H9 (cell line): ENCODE data around the gene CNOT11. TPM values are rescaled to one million over a fixed set of nuclear protein-coding genes. Genes with fewer than 3 reads are reported as not detected.
"Not testable (repeated sequence)": the region's sequence is repeated elsewhere in the genome, so short reads cannot be mapped to it uniquely, and the experiment has no call there.

Experiments used
- DNase-seq: peaks from one replicate; pipeline ENCODE4 v3.0.0-alpha.2; 2017
- H2AFZ ChIP-seq: one replicate; pipeline ENCODE4 v1.6.1; 2013; ENCODE audit warnings: mild to moderate bottlenecking, low read length, control low read depth, moderate library complexity
- H2AK5ac ChIP-seq: 2 replicates; pipeline ENCODE4 v1.6.1; 2013; ENCODE audit warnings: low read length, control low read depth, mixed read lengths; ENCODE audit not compliant: insufficient read length
- H2BK120ac ChIP-seq: one replicate; pipeline ENCODE4 v1.6.1; 2013; ENCODE audit warnings: low read depth, mild to moderate bottlenecking, low read length, control low read depth, inconsistent platforms; ENCODE audit not compliant: poor library complexity, severe bottlenecking
- H2BK12ac ChIP-seq: 2 replicates; pipeline ENCODE4 v1.6.1; 2013; ENCODE audit warnings: low read length, control low read depth, mixed read lengths, low read depth; ENCODE audit not compliant: insufficient read length
- H2BK15ac ChIP-seq: 2 replicates; pipeline ENCODE4 v1.6.1; 2013; ENCODE audit warnings: low read depth, low read length, control low read depth
- H2BK20ac ChIP-seq: one replicate; pipeline ENCODE4 v1.6.1; 2013; ENCODE audit warnings: low read depth, mild to moderate bottlenecking, low read length, control low read depth, inconsistent platforms; ENCODE audit not compliant: poor library complexity, severe bottlenecking
- H2BK5ac ChIP-seq: 2 replicates; pipeline ENCODE4 v1.6.1; 2013; ENCODE audit warnings: low read length, control low read depth, mixed read lengths; ENCODE audit not compliant: insufficient read length
- H3K14ac ChIP-seq: 2 replicates; pipeline ENCODE4 v1.6.1; 2013; ENCODE audit warnings: low read length, control low read depth; ENCODE audit not compliant: insufficient read depth
- H3K18ac ChIP-seq: 2 replicates; pipeline ENCODE4 v1.6.1; 2013; ENCODE audit warnings: low read depth, mild to moderate bottlenecking, mixed read lengths, low read length, control low read depth; ENCODE audit not compliant: insufficient read length
- H3K23ac ChIP-seq: 2 replicates; pipeline ENCODE4 v1.6.1; 2013; ENCODE audit warnings: low read length, control low read depth, mixed read lengths, low read depth; ENCODE audit not compliant: insufficient read length
- H3K23me2 ChIP-seq: 2 replicates; pipeline ENCODE4 v1.6.1; 2013; ENCODE audit warnings: low read depth, mild to moderate bottlenecking, mixed read lengths, low read length, control low read depth; ENCODE audit not compliant: insufficient read length, poor library complexity, severe bottlenecking
- H3K27ac ChIP-seq: 2 replicates; pipeline ENCODE4 v1.5.1; 2013; ENCODE audit warnings: low read length, control low read depth, mixed read lengths, low read depth; ENCODE audit not compliant: insufficient read length
- H3K27me3 ChIP-seq: 2 replicates; pipeline ENCODE4 v1.6.1; 2013; ENCODE audit warnings: low read length, control low read depth, inconsistent platforms; ENCODE audit not compliant: insufficient read depth
- H3K4ac ChIP-seq: 2 replicates; pipeline ENCODE4 v1.6.1; 2013; ENCODE audit warnings: low read depth, mild to moderate bottlenecking, control low read depth, inconsistent platforms, low read length, moderate library complexity
- H3K4me1 ChIP-seq: 2 replicates; pipeline ENCODE4 v1.6.1; 2013; ENCODE audit warnings: low read length, control low read depth, inconsistent platforms; ENCODE audit not compliant: insufficient read depth
- H3K4me2 ChIP-seq: 2 replicates; pipeline ENCODE4 v1.6.1; 2013; ENCODE audit warnings: low read length, control low read depth, mixed read lengths; ENCODE audit not compliant: insufficient read length, insufficient read depth
- H3K56ac ChIP-seq: 2 replicates; pipeline ENCODE4 v1.6.1; 2013; ENCODE audit warnings: low read depth, mild to moderate bottlenecking, mixed read lengths, low read length, control low read depth; ENCODE audit not compliant: insufficient read length
- H3K79me1 ChIP-seq: 2 replicates; pipeline ENCODE4 v1.6.1; 2013; ENCODE audit warnings: low read depth, mild to moderate bottlenecking, moderate library complexity, low read length, control low read depth, inconsistent platforms; ENCODE audit not compliant: insufficient read depth, poor library complexity, severe bottlenecking
- H3K79me2 ChIP-seq: 2 replicates; pipeline ENCODE4 v1.6.1; 2013; ENCODE audit warnings: low read length, control low read depth, inconsistent platforms; ENCODE audit not compliant: insufficient read depth
- H3K9ac ChIP-seq: 2 replicates; pipeline ENCODE4 v1.6.1; 2013; ENCODE audit warnings: low read length, control low read depth, mixed read lengths; ENCODE audit not compliant: insufficient read length; ENCODE audit errors: extremely low read depth
- H3K9me3 ChIP-seq: one replicate; pipeline ENCODE4 v1.6.1; 2013; ENCODE audit warnings: low read depth, low read length, inconsistent platforms; ENCODE audit not compliant: control insufficient read depth
- H3T11ph ChIP-seq: one replicate; pipeline ENCODE4 v1.6.1; 2013; ENCODE audit warnings: mild to moderate bottlenecking, low read length, control low read depth, inconsistent platforms
- H4K20me1 ChIP-seq: one replicate; pipeline ENCODE4 v1.6.1; 2013; ENCODE audit not compliant: control insufficient read depth, insufficient read length, insufficient read depth
- H4K5ac ChIP-seq: 2 replicates; pipeline ENCODE4 v1.6.1; 2013; ENCODE audit warnings: low read depth, mild to moderate bottlenecking, mixed read lengths, low read length, control low read depth; ENCODE audit not compliant: insufficient read length
- H4K8ac ChIP-seq: replicated peaks from 2 replicates; pipeline ENCODE4 v1.6.1; 2013; ENCODE audit warnings: low read length, control low read depth, mixed read lengths, low read depth; ENCODE audit not compliant: insufficient read length
- H4K91ac ChIP-seq: 2 replicates; pipeline ENCODE4 v1.6.1; 2013; ENCODE audit warnings: low read depth, mild to moderate bottlenecking, moderate library complexity, mixed read lengths, low read length, control low read depth; ENCODE audit not compliant: insufficient read length
- H3K27ac Mint-ChIP-seq, 3 experiments: 2 replicates in 2 of 3; 3 replicates in 1 of 3; pipeline ENCODE4 v1.8.0; 2020 to 2021; ENCODE audit warnings: mixed read lengths in 3 of 3, mild to moderate bottlenecking in 1 of 3, moderate library complexity in 1 of 3
- H3K27me3 Mint-ChIP-seq: 2 replicates; pipeline ENCODE4 v1.8.0; 2021; ENCODE audit warnings: low read depth, mild to moderate bottlenecking, moderate library complexity, mixed read lengths
- H3K36me3 Mint-ChIP-seq, 3 experiments: 2 replicates in 2 of 3; 3 replicates in 1 of 3; pipeline ENCODE4 v1.8.0; 2020 to 2021; ENCODE audit warnings: low read depth in 3 of 3, mixed read lengths in 3 of 3; ENCODE audit not compliant: insufficient read depth in 1 of 3
- H3K4me1 Mint-ChIP-seq, 2 experiments: 2 replicates each; pipeline ENCODE4 v1.8.0; 2020; ENCODE audit warnings: mixed read lengths in 2 of 2
- H3K4me3 Mint-ChIP-seq, 2 experiments: 2 replicates in 1 of 2; 3 replicates in 1 of 2; pipeline ENCODE4 v1.8.0; 2020 to 2021; ENCODE audit warnings: mild to moderate bottlenecking in 2 of 2, mixed read lengths in 2 of 2, moderate library complexity in 1 of 2
- H3K9me3 Mint-ChIP-seq, 2 experiments: 2 replicates in 1 of 2; 3 replicates in 1 of 2; pipeline ENCODE4 v1.8.0; 2020; ENCODE audit warnings: mild to moderate bottlenecking in 2 of 2, mixed read lengths in 2 of 2, moderate library complexity in 1 of 2
- WGBS: extraction: QIAGEN DNeasy Blood & Tissue Kit; methylation state at CpG from one replicate; pipeline ENCODE4 v1.1.7; 2013; ENCODE audit warnings: missing lambda C conversion rate, low lambda C conversion rate, mixed read lengths; ENCODE audit not compliant: insufficient read length; ENCODE audit errors: extremely low coverage; 5-methylcytosine and 5-hydroxymethylcytosine counted together
- total RNA-seq: library from RNA; stranded (reverse); gene quantifications from 2 replicates; pipeline ENCODE4 v1.2.1, GENCODE V29; 2021
- TF ChIP-seq, protein P1 (sequence below): fragments of 200-600 bp; sonication (generic); conservative IDR thresholded peaks from 3 replicates; pipeline ENCODE4 v1.8.0; 2021; ENCODE audit warnings: antibody characterized with exemption, mild to moderate bottlenecking

Gene CNOT11
- total RNA-seq, 1 experiment from 2014 or later = 46.8 TPM

DNA sequence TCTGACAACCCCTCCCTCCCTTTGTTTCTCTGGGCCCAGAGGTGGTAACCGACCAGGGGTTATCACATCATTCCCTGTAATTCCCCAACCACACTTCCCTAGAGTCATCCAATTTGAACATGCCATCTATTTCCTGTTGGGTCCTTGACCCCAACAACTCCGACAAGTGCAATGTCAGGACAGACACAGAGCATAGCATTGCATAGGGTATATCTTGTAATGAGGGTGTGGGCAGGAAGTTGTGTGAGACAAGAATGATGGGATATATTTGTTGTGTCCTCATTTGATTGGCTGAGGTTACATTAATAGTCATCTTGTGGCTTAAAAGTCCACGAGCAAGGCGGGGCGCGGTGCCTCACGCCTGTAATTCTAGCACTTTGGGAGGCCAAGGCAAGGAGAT is 33.4 kb upstream of the CNOT11 start:
- H3K9me3 ChIP-seq = no peaks in the 10 kb centered on the region
- no peak overlapping the region for H2BK15ac ChIP-seq
- H3K56ac ChIP-seq = no peak overlapping the region
- no peak overlapping the region for H3K14ac ChIP-seq
- H3K4me1 ChIP-seq = no peaks in the 10 kb centered on the region
- no peak overlapping the region for H2BK20ac ChIP-seq
- H3K23me2 ChIP-seq = no peaks in the 10 kb centered on the region
- H3K4me2 ChIP-seq = no peak overlapping the region
- H3K79me1 ChIP-seq = no peaks in the 10 kb centered on the region
- TF ChIP-seq, protein P1, sequence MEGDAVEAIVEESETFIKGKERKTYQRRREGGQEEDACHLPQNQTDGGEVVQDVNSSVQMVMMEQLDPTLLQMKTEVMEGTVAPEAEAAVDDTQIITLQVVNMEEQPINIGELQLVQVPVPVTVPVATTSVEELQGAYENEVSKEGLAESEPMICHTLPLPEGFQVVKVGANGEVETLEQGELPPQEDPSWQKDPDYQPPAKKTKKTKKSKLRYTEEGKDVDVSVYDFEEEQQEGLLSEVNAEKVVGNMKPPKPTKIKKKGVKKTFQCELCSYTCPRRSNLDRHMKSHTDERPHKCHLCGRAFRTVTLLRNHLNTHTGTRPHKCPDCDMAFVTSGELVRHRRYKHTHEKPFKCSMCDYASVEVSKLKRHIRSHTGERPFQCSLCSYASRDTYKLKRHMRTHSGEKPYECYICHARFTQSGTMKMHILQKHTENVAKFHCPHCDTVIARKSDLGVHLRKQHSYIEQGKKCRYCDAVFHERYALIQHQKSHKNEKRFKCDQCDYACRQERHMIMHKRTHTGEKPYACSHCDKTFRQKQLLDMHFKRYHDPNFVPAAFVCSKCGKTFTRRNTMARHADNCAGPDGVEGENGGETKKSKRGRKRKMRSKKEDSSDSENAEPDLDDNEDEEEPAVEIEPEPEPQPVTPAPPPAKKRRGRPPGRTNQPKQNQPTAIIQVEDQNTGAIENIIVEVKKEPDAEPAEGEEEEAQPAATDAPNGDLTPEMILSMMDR = no peak
- no peak for DNase-seq
- no peak overlapping the region for H2BK5ac ChIP-seq
- no peak overlapping the region for H3T11ph ChIP-seq
- no peak overlapping the region for H2BK12ac ChIP-seq
- H3K4me1 Mint-ChIP-seq = 0 out of 4 replicates have a peak, but pooled peaks cover 0 to 2% of the 10 kb centered on the region in 2 experiments
- H4K8ac ChIP-seq = no peak overlapping the region
- H4K5ac ChIP-seq = no peak overlapping the region
- H2AK5ac ChIP-seq = no peak overlapping the region
- H3K27ac ChIP-seq = no peak overlapping the region
- H3K27me3 Mint-ChIP-seq = no peaks in the 10 kb centered on the region
- no peak overlapping the region for H3K23ac ChIP-seq
- no peak overlapping the region for H2AFZ ChIP-seq
- no peak overlapping the region for H4K91ac ChIP-seq
- no peaks in the 10 kb centered on the region for H3K9me3 Mint-ChIP-seq
- no peak overlapping the region for H3K4me3 Mint-ChIP-seq
- no peak overlapping the region for H2BK120ac ChIP-seq
- H4K20me1 ChIP-seq = no peaks in the 10 kb centered on the region
- no peak overlapping the region for H3K9ac ChIP-seq
- H3K4ac ChIP-seq = no peak overlapping the region
- H3K79me2 ChIP-seq = no peaks in the 10 kb centered on the region
- H3K27ac Mint-ChIP-seq = no peak overlapping the region
- WGBS = no CpG with 5 or more reads among the region's 7 CpGs
- no peaks in the 10 kb centered on the region for H3K27me3 ChIP-seq
- H3K36me3 Mint-ChIP-seq = no peaks in the 10 kb centered on the region; a peak in 1 of 7 replicates
- no peak overlapping the region for H3K18ac ChIP-seq

DNA sequence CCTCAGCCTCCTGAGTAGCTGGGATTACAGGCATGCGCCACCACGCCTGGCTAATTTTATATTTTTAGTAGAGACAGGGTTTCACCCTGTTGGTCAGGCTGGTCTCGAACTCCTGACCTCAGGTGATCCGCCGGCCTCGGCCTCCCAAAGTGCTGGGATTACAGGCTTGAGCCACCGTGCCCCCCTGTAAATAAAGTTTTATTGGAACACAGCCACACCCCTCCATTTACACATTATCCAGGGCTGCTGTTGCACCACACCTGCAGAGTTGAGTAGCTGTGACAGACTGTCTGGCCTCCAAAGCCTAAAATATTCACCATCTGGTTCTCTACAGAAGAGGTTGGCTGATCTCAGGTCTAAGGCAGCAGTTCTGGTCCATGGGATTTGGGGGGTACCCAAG is 32.6 kb upstream of the CNOT11 start:
- not testable (repeated sequence) for H3K27ac Mint-ChIP-seq, H3K4me1 Mint-ChIP-seq, H2AFZ ChIP-seq, H2AK5ac ChIP-seq, H3K79me2 ChIP-seq, H3K9me3 ChIP-seq, H3K56ac ChIP-seq, H4K5ac ChIP-seq, H2BK20ac ChIP-seq, H4K91ac ChIP-seq, H3K4me3 Mint-ChIP-seq, H3K27me3 ChIP-seq, H4K20me1 ChIP-seq, H3K4ac ChIP-seq, H3K27me3 Mint-ChIP-seq, H2BK120ac ChIP-seq, DNase-seq, H3K9ac ChIP-seq, H3T11ph ChIP-seq, H3K4me2 ChIP-seq, H3K23me2 ChIP-seq, H3K36me3 Mint-ChIP-seq, H2BK5ac ChIP-seq, H3K4me1 ChIP-seq, H3K18ac ChIP-seq, H3K9me3 Mint-ChIP-seq, H3K14ac ChIP-seq, H4K8ac ChIP-seq, H2BK15ac ChIP-seq, H2BK12ac ChIP-seq, H3K27ac ChIP-seq, H3K79me1 ChIP-seq, H3K23ac ChIP-seq
- no CpG with 5 or more reads among the region's 7 CpGs for WGBS
